Effector memory CD4-positive, alpha-beta T cell (primary cell): ENCODE measurements around the gene OLFML2A.

Experiments used
- DNase-seq, 3 donors: peaks; one replicate each; pipeline ENCODE4 v3.0.0-alpha.2; 2020
- H3K27ac ChIP-seq: 2 replicates; pipeline ENCODE4 v1.7.0; 2013; ENCODE audit warnings: mild to moderate bottlenecking, low read length, moderate library complexity; ENCODE audit not compliant: insufficient read depth, poor library complexity, severe bottlenecking
- H3K27me3 ChIP-seq: replicated peaks from 2 replicates; pipeline ENCODE4 v1.7.0; 2013; ENCODE audit warnings: mild to moderate bottlenecking, low read length; ENCODE audit not compliant: insufficient read depth, control insufficient read depth, poor library complexity, severe bottlenecking
- H3K36me3 ChIP-seq: 2 replicates; pipeline ENCODE4 v1.7.0; 2013; ENCODE audit warnings: mild to moderate bottlenecking, low read length, moderate library complexity; ENCODE audit not compliant: control insufficient read depth, insufficient read depth
- H3K4me1 ChIP-seq: 2 replicates; pipeline ENCODE4 v1.7.0; 2013; ENCODE audit warnings: low read length, mild to moderate bottlenecking; ENCODE audit not compliant: control insufficient read depth, insufficient read depth, poor library complexity, severe bottlenecking
- H3K4me3 ChIP-seq: 2 replicates; pipeline ENCODE4 v1.7.0; 2013; ENCODE audit warnings: low read length, low read depth, mild to moderate bottlenecking; ENCODE audit not compliant: insufficient read depth, poor library complexity, severe bottlenecking
- H3K9me3 ChIP-seq: 2 replicates; pipeline ENCODE4 v1.7.0; 2013; ENCODE audit warnings: mild to moderate bottlenecking, low read length, moderate library complexity; ENCODE audit not compliant: control insufficient read depth

The OLFML2A gene

GRCh38 chr9:124815601-124816000 is 38.7 kb downstream of the OLFML2A start:
- H3K36me3 ChIP-seq, result no peaks in the 10 kb centered on the region
- H3K27me3 ChIP-seq, result no peaks in the 10 kb centered on the region
- no peaks in the 10 kb centered on the region for H3K9me3 ChIP-seq
- no peak overlapping the region for H3K27ac ChIP-seq
- no peaks in the 10 kb centered on the region for H3K4me1 ChIP-seq
- no peak overlapping the region for H3K4me3 ChIP-seq
- no peak for DNase-seq

- DNase-seq, result no peak
These were observed 41.7 kb downstream of the OLFML2A start for GRCh38 chr9:124818431-124819281.

GRCh38 chr9:124820698-124821623 is 44.0 kb downstream of the OLFML2A start:
- H3K4me3 ChIP-seq, result no peak overlapping the region
- H3K36me3 ChIP-seq, result no peaks in the 10 kb centered on the region
- H3K27me3 ChIP-seq, result no peaks in the 10 kb centered on the region
- no peak for DNase-seq
- no peaks in the 10 kb centered on the region for H3K9me3 ChIP-seq
- H3K27ac ChIP-seq, result no peak overlapping the region
- H3K4me1 ChIP-seq, result no peaks in the 10 kb centered on the region

More at GRCh38 chr9:124818431-124819281, 41.7 kb downstream of the OLFML2A start:
- H3K4me3 ChIP-seq, result no peak overlapping the region
- no peaks in the 10 kb centered on the region for H3K27me3 ChIP-seq
- H3K27ac ChIP-seq, result no peak overlapping the region
- no peaks in the 10 kb centered on the region for H3K36me3 ChIP-seq
- no peaks in the 10 kb centered on the region for H3K4me1 ChIP-seq
- no peaks in the 10 kb centered on the region for H3K9me3 ChIP-seq

GRCh38 chr9:124828489-124829333 is 51.8 kb downstream of the OLFML2A start:
- H3K9me3 ChIP-seq, result no peaks in the 10 kb centered on the region
- no peaks in the 10 kb centered on the region for H3K36me3 ChIP-seq
- no peak for DNase-seq
- no peaks in the 10 kb centered on the region for H3K27me3 ChIP-seq
- H3K4me3 ChIP-seq, result no peak overlapping the region
- H3K27ac ChIP-seq, result no peak overlapping the region
- H3K4me1 ChIP-seq, result no peaks in the 10 kb centered on the region

GRCh38 chr9:124829334-124829669 is 52.4 kb downstream of the OLFML2A start:
- no peak overlapping the region for H3K4me3 ChIP-seq
- H3K27me3 ChIP-seq, result no peaks in the 10 kb centered on the region
- no peak overlapping the region for H3K27ac ChIP-seq
- no peaks in the 10 kb centered on the region for H3K4me1 ChIP-seq
- no peaks in the 10 kb centered on the region for H3K36me3 ChIP-seq
- no peak for DNase-seq
- H3K9me3 ChIP-seq, result no peaks in the 10 kb centered on the region

GRCh38 chr9:124830593-124830992 is 53.7 kb downstream of the OLFML2A start:
- Histone ChIP-seq H3K4me1 (no peaks in the 10 kb centered on the region), H3K36me3 (no peaks in the 10 kb centered on the region), H3K27ac (no peak overlapping the region), H3K9me3 (no peaks in the 10 kb centered on the region), H3K4me3 (no peak overlapping the region), H3K27me3 (no peaks in the 10 kb centered on the region)
- DNase-seq, result no peak

- no peak overlapping the region for H3K27ac ChIP-seq
- no peaks in the 10 kb centered on the region for H3K36me3 ChIP-seq
- no peak for DNase-seq
These were observed 54.9 kb downstream of the OLFML2A start for GRCh38 chr9:124831642-124832364.

GRCh38 chr9:124834591-124834990 is 57.7 kb downstream of the OLFML2A start:
- Histone ChIP-seq H3K4me3 (no peak overlapping the region), H3K9me3 (no peaks in the 10 kb centered on the region), H3K27ac (no peak overlapping the region), H3K4me1 (no peaks in the 10 kb centered on the region), H3K27me3 (no peaks in the 10 kb centered on the region), H3K36me3 (no peaks in the 10 kb centered on the region)
- no peak for DNase-seq

More at GRCh38 chr9:124831642-124832364, 54.9 kb downstream of the OLFML2A start:
- no peaks in the 10 kb centered on the region for H3K4me1 ChIP-seq
- H3K9me3 ChIP-seq, result no peaks in the 10 kb centered on the region
- H3K4me3 ChIP-seq, result no peak overlapping the region
- H3K27me3 ChIP-seq, result no peaks in the 10 kb centered on the region

GRCh38 chr9:124835026-124835557 is 58.2 kb downstream of the OLFML2A start:
- Histone ChIP-seq H3K36me3 (no peaks in the 10 kb centered on the region), H3K4me3 (no peak overlapping the region), H3K27ac (no peak overlapping the region), H3K4me1 (no peaks in the 10 kb centered on the region), H3K9me3 (no peaks in the 10 kb centered on the region), H3K27me3 (no peaks in the 10 kb centered on the region)
- no peak for DNase-seq
